Measurements from ENCODE around the gene CCDC3. TPM values are rescaled to one million over a fixed set of nuclear protein-coding genes. Genes with fewer than 3 reads are reported as not detected.

CCDC3 gene
- total RNA-seq, 6 experiments from 2014 or later, result 0.05 to 0.09 (median 0.07) TPM; not detected in 2

DNA sequence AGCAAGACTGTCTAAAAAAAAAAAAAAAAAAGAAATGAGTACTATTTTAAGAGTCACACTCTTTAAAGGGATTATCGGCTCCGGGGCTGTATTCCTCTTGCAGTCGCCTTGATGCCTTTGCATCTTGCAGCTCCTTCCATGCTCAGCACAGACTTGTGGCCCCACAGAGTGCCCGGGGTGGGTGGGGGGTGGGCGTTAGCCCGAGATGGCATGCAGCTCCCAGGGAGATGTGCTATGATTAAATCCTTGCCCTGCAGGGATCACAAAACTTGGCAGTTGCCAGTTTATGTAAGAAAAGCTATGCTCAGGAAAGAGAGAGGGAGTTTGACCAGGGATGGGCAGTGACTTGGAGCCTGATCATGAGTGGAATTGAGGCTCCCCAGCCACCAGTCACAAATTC, 81.9 kb downstream of the CCDC3 start:
- Mint-ChIP-seq H3K27me3 (ENCODE audit: insufficient read depth) (no peaks in the 10 kb centered on the region; the same call in 1 of the 2 replicates), H3K36me3 (ENCODE audit: low read depth) (no peaks in the 10 kb centered on the region), H3K9me3 (peaks cover 39% of the 10 kb centered on the region), H3K4me1 (ENCODE audit: low read depth) (no peaks in the 10 kb centered on the region), H3K4me3 (no peak overlapping the region), H3K27ac (no peak overlapping the region)
- DNase-seq, result no peak
- TF ChIP-seq, protein P1, sequence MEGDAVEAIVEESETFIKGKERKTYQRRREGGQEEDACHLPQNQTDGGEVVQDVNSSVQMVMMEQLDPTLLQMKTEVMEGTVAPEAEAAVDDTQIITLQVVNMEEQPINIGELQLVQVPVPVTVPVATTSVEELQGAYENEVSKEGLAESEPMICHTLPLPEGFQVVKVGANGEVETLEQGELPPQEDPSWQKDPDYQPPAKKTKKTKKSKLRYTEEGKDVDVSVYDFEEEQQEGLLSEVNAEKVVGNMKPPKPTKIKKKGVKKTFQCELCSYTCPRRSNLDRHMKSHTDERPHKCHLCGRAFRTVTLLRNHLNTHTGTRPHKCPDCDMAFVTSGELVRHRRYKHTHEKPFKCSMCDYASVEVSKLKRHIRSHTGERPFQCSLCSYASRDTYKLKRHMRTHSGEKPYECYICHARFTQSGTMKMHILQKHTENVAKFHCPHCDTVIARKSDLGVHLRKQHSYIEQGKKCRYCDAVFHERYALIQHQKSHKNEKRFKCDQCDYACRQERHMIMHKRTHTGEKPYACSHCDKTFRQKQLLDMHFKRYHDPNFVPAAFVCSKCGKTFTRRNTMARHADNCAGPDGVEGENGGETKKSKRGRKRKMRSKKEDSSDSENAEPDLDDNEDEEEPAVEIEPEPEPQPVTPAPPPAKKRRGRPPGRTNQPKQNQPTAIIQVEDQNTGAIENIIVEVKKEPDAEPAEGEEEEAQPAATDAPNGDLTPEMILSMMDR (IDR thresholded peaks at IDR 0.05), result no peak

DNA sequence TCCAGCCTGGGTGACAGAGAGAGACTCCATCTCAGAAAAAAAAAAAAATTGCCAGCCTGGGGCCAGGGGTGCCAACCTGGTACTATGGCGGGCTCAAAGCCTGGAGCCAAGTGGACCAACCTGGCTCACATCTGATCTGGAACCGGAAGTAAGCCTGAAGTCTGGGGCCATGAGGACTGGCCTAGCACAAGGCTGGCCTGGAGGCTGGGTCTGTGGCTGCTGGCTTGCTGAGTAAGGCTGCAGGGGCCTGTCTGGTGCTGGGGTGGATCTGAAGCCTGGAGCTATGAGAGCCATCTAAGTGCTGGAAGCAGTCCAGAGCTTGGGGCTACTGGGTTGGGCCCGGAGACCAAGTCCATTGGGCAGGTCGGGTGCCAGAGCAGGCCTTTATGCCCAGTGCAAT, 84.9 kb downstream of the CCDC3 start:
- H3K4me1 Mint-ChIP-seq (ENCODE audit: low read depth), result no peaks in the 10 kb centered on the region

DNA sequence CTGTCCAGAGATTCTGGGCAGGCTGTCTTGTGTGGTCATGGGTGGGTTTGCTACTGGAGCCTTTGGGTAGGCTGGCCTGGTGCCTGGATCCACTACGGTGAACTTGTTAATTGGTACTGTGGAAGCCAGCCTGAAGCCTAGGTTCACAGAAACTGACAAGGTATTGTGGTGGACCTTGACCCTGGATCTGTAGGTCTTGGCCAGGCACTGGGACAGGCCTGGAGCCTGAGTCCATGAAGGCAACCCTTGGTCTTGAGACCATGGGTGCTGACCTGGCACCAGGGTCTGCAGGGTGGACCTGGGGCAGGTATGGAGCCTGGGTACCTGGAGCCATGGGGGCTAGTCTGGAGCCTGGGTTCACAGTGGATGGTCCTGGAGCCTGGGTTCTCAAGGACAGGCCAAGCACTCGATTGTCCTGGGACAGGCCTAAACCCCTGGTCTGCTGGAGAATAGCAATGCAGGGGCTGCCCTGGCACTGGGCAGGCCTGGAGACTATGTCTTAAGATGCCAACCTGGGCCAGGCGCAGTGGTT, 85.8 kb downstream of the CCDC3 start:
- TF ChIP-seq, protein P1 (IDR thresholded peaks at IDR 0.05), result no peak
- Mint-ChIP-seq H3K27ac (no peak overlapping the region), H3K36me3 (ENCODE audit: low read depth) (no peaks in the 10 kb centered on the region), H3K9me3 (peaks cover 28% of the 10 kb centered on the region), H3K27me3 (ENCODE audit: insufficient read depth) (no peaks in the 10 kb centered on the region; the same call in none of the 2 replicates), H3K4me3 (no peak overlapping the region), H3K4me1 (ENCODE audit: low read depth) (no peaks in the 10 kb centered on the region)
- DNase-seq, result no peak

More for the DNA sequence above, 84.9 kb downstream of the CCDC3 start:
- no peak for DNase-seq
- Mint-ChIP-seq H3K27me3 (ENCODE audit: insufficient read depth) (no peaks in the 10 kb centered on the region; the same call in 1 of the 2 replicates), H3K27ac (no peak overlapping the region), H3K9me3 (peaks cover 32% of the 10 kb centered on the region), H3K4me3 (no peak overlapping the region), H3K36me3 (ENCODE audit: low read depth) (no peaks in the 10 kb centered on the region)
- TF ChIP-seq, protein P1 (IDR thresholded peaks at IDR 0.05), result no peak

DNA sequence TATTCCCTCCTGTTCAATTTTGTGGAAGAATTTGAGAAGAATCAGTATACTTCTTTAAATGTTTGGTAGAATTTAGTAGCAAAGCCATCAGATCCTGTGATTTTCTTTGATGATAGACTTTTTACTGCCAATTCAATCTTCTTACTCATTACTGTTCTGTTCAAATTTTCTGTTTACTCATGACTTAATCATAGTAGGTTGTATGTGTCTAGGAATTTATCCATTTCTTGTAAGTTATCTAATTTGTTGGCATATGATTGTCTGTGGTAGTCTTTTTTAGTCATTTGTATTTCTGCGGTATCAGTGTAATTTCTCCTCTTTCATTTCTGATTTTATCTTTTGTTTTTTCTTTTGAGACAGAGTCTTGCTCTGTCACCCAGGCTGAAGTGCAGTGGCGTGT, 87.4 kb downstream of the CCDC3 start:
- TF ChIP-seq, protein P1 (IDR thresholded peaks at IDR 0.05), result no peak
- H3K4me3 Mint-ChIP-seq, result no peak overlapping the region
- H3K36me3 Mint-ChIP-seq (ENCODE audit: low read depth), result no peaks in the 10 kb centered on the region
- DNase-seq, result no peak
- H3K4me1 Mint-ChIP-seq (ENCODE audit: low read depth), result no peaks in the 10 kb centered on the region
- peaks cover 28% of the 10 kb centered on the region for H3K9me3 Mint-ChIP-seq
- H3K27me3 Mint-ChIP-seq (ENCODE audit: insufficient read depth), result no peaks in the 10 kb centered on the region; the same call in none of the 2 replicates
- H3K27ac Mint-ChIP-seq, result no peak overlapping the region

DNA sequence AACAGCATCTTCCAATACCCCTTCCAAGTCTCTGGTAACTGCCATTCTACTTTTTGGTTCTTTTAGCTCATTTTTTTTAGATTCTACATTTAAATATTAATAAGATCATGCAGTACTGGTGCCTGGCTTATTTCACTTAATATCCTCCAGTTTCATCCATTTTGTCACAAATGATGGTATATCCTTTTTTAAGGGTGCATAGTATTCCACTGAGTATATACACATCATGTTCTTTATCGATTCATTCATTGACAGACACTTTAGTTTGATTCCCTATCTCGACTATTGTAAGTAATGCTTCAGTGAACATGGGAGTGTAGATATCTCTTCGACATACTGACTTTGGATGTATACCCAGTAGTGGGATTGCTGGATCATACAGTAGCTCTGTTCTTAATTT, 89.7 kb downstream of the CCDC3 start:
- Mint-ChIP-seq H3K4me3 (no peak overlapping the region), H3K36me3 (ENCODE audit: low read depth) (no peaks in the 10 kb centered on the region), H3K27me3 (ENCODE audit: insufficient read depth) (no peaks in the 10 kb centered on the region; the same call in none of the 2 replicates), H3K9me3 (peaks cover 22% of the 10 kb centered on the region), H3K27ac (no peak overlapping the region), H3K4me1 (ENCODE audit: low read depth) (no peaks in the 10 kb centered on the region)
- DNase-seq, result no peak
- TF ChIP-seq, protein P1 (IDR thresholded peaks at IDR 0.05), result no peak
